ENCODE results near the gene UBASH3B.

UBASH3B gene

DNA sequence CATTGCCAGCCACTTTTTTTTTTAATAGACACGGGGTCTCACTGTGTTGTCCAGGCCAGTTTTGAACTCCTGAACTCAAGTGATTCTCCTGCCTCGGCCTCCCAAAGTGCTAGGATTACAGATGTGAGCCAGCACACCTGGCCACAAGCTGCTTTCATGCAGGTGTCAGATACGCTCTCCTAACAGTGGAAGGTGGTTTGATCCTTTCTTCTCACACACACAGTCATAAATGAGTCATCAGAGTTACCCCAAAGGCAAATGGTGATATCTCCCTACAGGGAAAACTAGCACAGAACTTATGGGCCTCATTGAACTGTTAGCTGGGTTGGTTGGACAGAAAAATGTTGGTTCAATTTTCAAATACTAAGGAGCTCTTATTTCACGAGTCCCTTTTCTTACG, 38.2 kb upstream of the UBASH3B start:
- TF ChIP-seq EZH2phosphoT487 (IDR thresholded peaks at IDR 0.05; ENCODE audit: borderline replicate concordance) = no peak
- TF ChIP-seq CTCF (conservative IDR thresholded peaks at IDR 0.05; ENCODE audit: low read length) = no peak
- Histone ChIP-seq H2AFZ (ENCODE audit: low read length) (no peak overlapping the region), H3K27me3 (ENCODE audit: insufficient read depth, low read length, poor library complexity, severe bottlenecking) (no peaks in the 10 kb centered on the region), H3F3A (ENCODE audit: low read depth) (no peaks in the 10 kb centered on the region), H3K9me2 (replicated peaks; ENCODE audit: low read depth, low read length) (no peaks in the 10 kb centered on the region), H3K79me2 (ENCODE audit: insufficient read depth, low read length) (no peaks in the 10 kb centered on the region), H3K4me2 (ENCODE audit: low read depth, low read length, poor library complexity, severe bottlenecking) (no peak overlapping the region), H3K4me1 (ENCODE audit: insufficient read depth, low read length, poor library complexity, severe bottlenecking) (no peaks in the 10 kb centered on the region), H3K4me3 (ENCODE audit: low read length, poor library complexity, severe bottlenecking) (no peak overlapping the region), H3K9ac (ENCODE audit: low read depth, low read length, poor library complexity, severe bottlenecking) (no peak overlapping the region), H3K36me3 (ENCODE audit: insufficient read depth, low read length) (no peaks in the 10 kb centered on the region), H4K20me1 (ENCODE audit: insufficient read depth, low read length, poor library complexity, severe bottlenecking) (no peaks in the 10 kb centered on the region), H3K9me3 (ENCODE audit: insufficient read depth, low read depth, low read length) (no peaks in the 10 kb centered on the region)

DNA sequence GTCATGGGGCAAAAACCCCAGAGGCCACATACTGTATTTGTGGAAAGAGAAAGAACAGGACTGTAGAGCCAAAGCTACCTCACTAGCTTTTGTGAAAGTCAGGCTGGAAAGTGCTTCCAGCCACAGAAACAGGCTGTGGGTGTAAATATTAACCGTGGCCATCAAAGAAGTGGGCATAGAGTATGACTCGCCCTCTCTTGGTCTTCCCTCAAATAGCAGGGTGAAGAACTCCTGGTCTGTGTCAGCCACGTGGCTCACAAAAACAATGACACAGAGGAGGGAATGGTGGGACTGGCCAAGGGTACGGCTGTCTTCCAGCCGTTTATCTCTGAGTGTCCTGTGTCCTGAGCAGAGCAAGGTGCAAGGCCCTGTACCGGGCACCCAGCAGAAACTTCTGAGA, 37.6 kb upstream of the UBASH3B start:
- H3K9me2 ChIP-seq (replicated peaks; ENCODE audit: low read depth, low read length) = no peaks in the 10 kb centered on the region
- H3K9ac ChIP-seq (ENCODE audit: low read depth, low read length, poor library complexity, severe bottlenecking) = no peak overlapping the region
- H3K27me3 ChIP-seq (ENCODE audit: insufficient read depth, low read length, poor library complexity, severe bottlenecking) = no peaks in the 10 kb centered on the region
- no peaks in the 10 kb centered on the region for H4K20me1 ChIP-seq (ENCODE audit: insufficient read depth, low read length, poor library complexity, severe bottlenecking)
- no peak overlapping the region for H2AFZ ChIP-seq (ENCODE audit: low read length)
- H3K9me3 ChIP-seq (ENCODE audit: insufficient read depth, low read depth, low read length) = no peaks in the 10 kb centered on the region
- no peak overlapping the region for H3K4me3 ChIP-seq (ENCODE audit: low read length, poor library complexity, severe bottlenecking)
- H3K79me2 ChIP-seq (ENCODE audit: insufficient read depth, low read length) = no peaks in the 10 kb centered on the region
- no peaks in the 10 kb centered on the region for H3F3A ChIP-seq (ENCODE audit: low read depth)
- no peak overlapping the region for H3K4me2 ChIP-seq (ENCODE audit: low read depth, low read length, poor library complexity, severe bottlenecking)
- TF ChIP-seq EZH2phosphoT487 (IDR thresholded peaks at IDR 0.05; ENCODE audit: borderline replicate concordance) = no peak
- 0 out of 2 replicates have a peak, but pooled peaks have one; percentile 9 for TF ChIP-seq CTCF (conservative IDR thresholded peaks at IDR 0.05; ENCODE audit: low read length)
- no peaks in the 10 kb centered on the region for H3K36me3 ChIP-seq (ENCODE audit: insufficient read depth, low read length)
- no peaks in the 10 kb centered on the region for H3K4me1 ChIP-seq (ENCODE audit: insufficient read depth, low read length, poor library complexity, severe bottlenecking)

DNA sequence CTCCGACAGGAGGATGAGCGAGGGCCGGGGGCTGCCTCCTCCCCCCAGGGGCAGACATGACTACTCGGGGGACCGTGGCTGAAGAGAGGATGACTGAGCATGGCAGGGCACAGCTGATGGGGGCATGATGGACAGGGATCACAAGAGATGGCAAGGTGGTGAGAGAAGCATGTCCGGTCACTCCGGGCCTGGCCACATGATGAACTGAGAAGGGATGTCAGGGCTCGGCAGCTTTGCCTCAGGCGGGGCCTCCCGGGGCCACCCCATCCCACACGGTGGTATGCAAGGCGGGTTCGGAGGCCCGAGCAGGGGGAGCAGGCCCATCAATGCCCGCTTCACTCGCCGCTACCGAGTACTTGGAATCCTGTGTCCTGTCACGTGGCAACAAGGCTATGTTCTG, 36.6 kb upstream of the UBASH3B start:
- H3K9me3 ChIP-seq (ENCODE audit: insufficient read depth, low read depth, low read length) = no peaks in the 10 kb centered on the region
- H3K4me2 ChIP-seq (ENCODE audit: low read depth, low read length, poor library complexity, severe bottlenecking) = no peak overlapping the region
- H4K20me1 ChIP-seq (ENCODE audit: insufficient read depth, low read length, poor library complexity, severe bottlenecking) = no peaks in the 10 kb centered on the region
- H3K27me3 ChIP-seq (ENCODE audit: insufficient read depth, low read length, poor library complexity, severe bottlenecking) = no peaks in the 10 kb centered on the region
- H3K79me2 ChIP-seq (ENCODE audit: insufficient read depth, low read length) = no peaks in the 10 kb centered on the region
- no peak overlapping the region for H2AFZ ChIP-seq (ENCODE audit: low read length)
- TF ChIP-seq EZH2phosphoT487 (IDR thresholded peaks at IDR 0.05; ENCODE audit: borderline replicate concordance) (no peak), CTCF (conservative IDR thresholded peaks at IDR 0.05; ENCODE audit: low read length) (no peak)
- no peak overlapping the region for H3K4me3 ChIP-seq (ENCODE audit: low read length, poor library complexity, severe bottlenecking)
- no peaks in the 10 kb centered on the region for H3K4me1 ChIP-seq (ENCODE audit: insufficient read depth, low read length, poor library complexity, severe bottlenecking)
- H3K9me2 ChIP-seq (replicated peaks; ENCODE audit: low read depth, low read length) = no peaks in the 10 kb centered on the region
- H3F3A ChIP-seq (ENCODE audit: low read depth) = no peaks in the 10 kb centered on the region
- no peaks in the 10 kb centered on the region for H3K36me3 ChIP-seq (ENCODE audit: insufficient read depth, low read length)
- H3K9ac ChIP-seq (ENCODE audit: low read depth, low read length, poor library complexity, severe bottlenecking) = no peak overlapping the region
